Urothelium cell line (cell line): ENCODE measurements around the gene STAG3.
"Not testable (repeated sequence)": the region's sequence is repeated elsewhere in the genome, so short reads cannot be mapped to it uniquely, and the experiment has no call there.

Experiments
- DNase-seq: peaks from one replicate; pipeline ENCODE4 v3.0.0; 2011; ENCODE audit warnings: low spot score, mixed read lengths
- FAIRE-seq: peaks from 2 replicates; lab custom pipeline; 2011; peaks lifted over from hg19 to GRCh38; lab: Jason Lieb, UNC

STAG3 gene, protein sequence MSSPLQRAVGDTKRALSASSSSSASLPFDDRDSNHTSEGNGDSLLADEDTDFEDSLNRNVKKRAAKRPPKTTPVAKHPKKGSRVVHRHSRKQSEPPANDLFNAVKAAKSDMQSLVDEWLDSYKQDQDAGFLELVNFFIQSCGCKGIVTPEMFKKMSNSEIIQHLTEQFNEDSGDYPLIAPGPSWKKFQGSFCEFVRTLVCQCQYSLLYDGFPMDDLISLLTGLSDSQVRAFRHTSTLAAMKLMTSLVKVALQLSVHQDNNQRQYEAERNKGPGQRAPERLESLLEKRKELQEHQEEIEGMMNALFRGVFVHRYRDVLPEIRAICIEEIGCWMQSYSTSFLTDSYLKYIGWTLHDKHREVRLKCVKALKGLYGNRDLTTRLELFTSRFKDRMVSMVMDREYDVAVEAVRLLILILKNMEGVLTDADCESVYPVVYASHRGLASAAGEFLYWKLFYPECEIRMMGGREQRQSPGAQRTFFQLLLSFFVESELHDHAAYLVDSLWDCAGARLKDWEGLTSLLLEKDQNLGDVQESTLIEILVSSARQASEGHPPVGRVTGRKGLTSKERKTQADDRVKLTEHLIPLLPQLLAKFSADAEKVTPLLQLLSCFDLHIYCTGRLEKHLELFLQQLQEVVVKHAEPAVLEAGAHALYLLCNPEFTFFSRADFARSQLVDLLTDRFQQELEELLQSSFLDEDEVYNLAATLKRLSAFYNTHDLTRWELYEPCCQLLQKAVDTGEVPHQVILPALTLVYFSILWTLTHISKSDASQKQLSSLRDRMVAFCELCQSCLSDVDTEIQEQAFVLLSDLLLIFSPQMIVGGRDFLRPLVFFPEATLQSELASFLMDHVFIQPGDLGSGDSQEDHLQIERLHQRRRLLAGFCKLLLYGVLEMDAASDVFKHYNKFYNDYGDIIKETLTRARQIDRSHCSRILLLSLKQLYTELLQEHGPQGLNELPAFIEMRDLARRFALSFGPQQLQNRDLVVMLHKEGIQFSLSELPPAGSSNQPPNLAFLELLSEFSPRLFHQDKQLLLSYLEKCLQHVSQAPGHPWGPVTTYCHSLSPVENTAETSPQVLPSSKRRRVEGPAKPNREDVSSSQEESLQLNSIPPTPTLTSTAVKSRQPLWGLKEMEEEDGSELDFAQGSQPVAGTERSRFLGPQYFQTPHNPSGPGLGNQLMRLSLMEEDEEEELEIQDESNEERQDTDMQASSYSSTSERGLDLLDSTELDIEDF

DNA sequence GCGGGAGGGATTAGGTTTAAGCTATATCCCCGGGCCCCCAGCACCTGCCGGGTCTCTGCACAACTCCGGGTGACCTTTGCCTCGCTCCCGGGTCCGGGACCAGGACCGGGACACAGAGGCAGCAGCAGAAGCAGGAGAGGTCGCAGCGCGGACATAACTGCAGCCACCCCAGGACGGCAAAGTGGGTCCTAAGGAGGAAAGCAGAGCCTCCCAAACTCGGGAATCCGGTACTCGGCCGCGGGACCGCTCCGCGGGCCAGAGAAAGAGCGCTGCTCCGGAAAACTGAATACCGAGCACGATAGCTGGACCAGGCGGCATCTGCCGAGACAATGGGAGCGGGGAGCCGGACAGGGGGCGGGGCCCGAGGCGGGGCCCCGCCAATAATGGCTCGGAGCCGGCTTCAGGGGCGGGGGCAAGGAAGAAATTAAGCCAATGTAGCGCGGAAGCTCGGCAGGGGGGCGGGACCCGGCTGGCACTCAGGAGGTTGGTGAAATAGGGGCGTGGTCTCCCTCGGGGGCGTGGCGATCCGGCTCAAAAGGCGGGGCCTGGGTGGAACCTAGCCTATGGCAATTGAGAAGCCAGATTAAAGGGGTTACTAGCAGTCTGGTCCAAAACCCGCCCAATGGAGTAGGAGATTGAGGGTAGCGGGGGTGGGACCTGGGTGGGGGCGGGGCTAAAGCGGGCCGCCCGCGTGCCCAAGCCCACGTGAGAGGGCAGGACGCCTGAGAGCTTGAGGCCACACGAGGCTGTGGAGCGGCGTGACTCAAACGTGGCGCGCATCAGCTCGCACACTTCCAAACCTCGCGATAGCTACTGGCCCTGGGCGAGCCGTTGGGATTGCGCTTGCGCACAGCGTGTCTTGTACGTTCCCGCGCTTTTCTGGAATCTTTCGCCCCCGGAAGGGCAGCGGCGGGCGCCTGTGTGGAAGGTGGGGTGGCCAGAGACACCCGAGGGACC lies at the start of gene STAG3, which contains the start of gene GPC2:
Gene STAG3, plus strand, starts transcription at position 874 of the 957 bp plus-strand sequence. CDS start 2,639 bp downstream, outside the sequence.
Gene GPC2, minus strand, starts transcription at position 337 of the 957 bp plus-strand sequence. Its CDS starts 182 bp downstream, at position 155.
- FAIRE-seq = peak; percentile 91

DNA sequence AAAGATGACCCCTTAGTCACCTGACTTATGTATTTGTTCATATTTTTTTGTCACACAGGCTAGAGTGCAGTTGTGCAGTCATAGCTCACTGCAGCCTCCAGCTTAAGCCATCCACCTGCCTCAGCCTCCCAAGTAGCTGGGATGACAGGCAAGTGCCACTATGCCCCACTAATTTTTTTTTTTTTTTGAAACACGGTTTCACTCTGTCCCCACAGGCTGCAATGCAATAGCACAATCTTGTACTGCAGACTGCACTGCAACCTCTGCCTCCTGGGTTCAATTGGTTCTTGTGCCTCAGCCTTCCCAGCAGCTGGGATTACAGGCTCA lies 49.1 kb upstream of the STAG3 start:
- FAIRE-seq (no peak), DNase-seq (no peak)

More for the DNA sequence above, at the start of gene STAG3, which contains the start of gene GPC2:
- DNase-seq = peak; percentile 99

DNA sequence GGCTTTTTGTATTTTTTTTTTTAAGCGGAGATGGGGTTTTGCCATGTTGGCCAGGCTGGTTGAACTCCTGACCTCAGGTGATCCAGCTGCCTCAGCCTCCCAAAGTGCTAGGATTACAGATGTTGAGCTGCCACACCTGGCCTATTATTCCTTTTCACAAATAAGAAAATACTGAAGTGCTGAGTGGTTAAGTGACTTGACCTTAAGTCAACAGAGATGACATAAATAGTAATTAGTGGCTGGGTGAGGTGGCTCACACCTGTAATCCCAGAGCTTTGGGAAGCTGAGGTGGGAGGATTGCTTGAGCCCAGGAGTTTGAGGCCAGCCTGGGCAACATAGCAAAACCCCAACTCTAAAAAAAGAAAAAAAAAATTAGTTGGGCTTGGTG lies 47.5 kb upstream of the STAG3 start:
- DNase-seq, FAIRE-seq: not testable (repeated sequence)

DNA sequence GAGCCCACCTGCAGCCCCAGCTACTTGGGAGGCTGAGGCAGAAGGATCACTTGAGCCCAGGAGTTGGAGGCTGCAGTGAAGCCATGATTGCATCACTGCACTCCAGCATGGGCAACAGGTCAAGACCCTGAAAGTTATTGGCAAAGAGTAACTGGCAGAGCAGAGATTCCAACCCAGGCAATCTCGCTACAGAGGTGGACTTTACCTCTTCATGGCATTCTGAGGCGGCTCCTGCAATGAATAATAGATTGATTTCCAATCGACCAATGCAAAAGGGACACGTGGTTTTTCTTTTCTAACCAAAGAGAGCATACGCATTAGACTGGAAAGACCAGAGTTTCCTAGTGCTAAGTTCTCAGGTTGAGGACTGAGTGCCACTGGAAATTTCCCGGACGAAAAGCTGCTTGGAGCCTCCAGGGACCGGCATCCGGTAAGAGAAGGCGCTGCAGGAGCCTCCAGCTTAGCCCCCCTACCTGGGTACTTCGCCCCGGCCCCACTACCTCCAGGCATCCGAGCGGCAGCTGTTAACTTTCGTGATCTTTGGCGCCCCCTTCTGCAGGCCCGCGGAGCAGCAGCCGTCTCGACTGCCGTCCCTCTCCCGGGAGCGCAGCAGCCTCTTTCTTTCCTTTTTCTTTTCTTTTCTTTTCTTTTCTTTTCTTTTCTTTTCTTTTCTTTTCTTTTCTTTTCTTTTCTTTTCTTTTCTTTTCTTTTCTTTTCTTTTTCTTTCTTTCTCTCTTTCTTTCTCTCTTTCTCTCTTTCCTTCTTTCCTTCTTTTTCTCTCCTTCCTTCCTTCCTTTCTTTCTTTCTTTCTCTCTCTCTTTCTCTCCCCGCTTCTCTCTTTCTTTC lies 46.9 kb upstream of the STAG3 start:
- FAIRE-seq = no peak

GRCh38 chr7:100132126-100132525 lies 45.6 kb upstream of the STAG3 start:
- no peak for FAIRE-seq
- no peak for DNase-seq

More for the DNA sequence above, 46.9 kb upstream of the STAG3 start:
- DNase-seq = peak; percentile 79

DNA sequence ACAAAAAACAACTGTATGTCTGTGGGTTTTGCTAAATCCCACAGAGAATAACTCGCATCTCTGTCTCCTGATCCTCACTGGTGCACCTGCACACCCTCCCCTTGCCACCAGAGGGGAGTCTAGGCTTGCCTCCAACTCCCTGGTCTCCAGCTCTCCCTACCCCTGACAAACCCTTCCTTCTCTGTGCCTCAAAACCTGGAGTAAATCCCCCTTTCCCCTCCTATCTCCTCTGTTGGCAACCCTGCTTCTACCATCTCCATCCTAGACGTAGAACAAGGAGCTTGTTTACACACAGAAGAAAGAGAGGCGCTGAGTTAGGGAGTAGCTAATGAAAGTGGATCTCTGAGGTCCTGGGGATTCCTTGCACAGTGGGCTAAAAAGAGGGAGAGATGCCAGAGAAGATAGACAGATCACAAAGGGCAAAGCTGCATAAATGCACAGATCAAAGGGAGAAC lies 45.0 kb upstream of the STAG3 start:
- peak; percentile 95 for FAIRE-seq
- DNase-seq = peak; percentile 87

GRCh38 chr7:100137851-100138760 lies 39.6 kb upstream of the STAG3 start:
- DNase-seq (no peak), FAIRE-seq (no peak)

- FAIRE-seq = no peak
- no peak for DNase-seq
Measured at GRCh38 chr7:100141555-100141949, 36.2 kb upstream of the STAG3 start.

GRCh38 chr7:100142461-100142860 lies 35.3 kb upstream of the STAG3 start:
- FAIRE-seq = no peak
- no peak for DNase-seq

DNA sequence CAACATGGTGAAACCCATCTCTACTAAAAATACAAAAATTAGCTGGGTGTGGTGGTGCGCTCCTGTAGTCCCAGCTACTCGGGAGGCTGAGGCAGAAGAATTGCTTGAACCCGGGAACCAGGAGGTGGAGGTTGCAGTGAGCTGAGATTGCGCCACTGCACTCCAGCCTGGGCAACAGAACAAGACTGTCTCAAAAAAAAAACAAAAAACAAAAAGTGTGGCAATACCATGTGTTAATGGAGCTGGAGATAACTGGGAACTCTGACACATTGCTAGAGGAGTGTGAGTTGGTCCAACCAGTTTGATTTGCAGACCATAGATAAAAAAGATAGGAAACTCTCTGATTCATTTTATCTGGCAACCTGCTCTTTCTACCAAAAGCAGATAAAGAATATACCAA lies 31.4 kb upstream of the STAG3 start:
- FAIRE-seq, DNase-seq: not testable (repeated sequence)

GRCh38 chr7:100147278-100147677 lies 30.4 kb upstream of the STAG3 start:
- FAIRE-seq (no peak), DNase-seq (no peak)

DNA sequence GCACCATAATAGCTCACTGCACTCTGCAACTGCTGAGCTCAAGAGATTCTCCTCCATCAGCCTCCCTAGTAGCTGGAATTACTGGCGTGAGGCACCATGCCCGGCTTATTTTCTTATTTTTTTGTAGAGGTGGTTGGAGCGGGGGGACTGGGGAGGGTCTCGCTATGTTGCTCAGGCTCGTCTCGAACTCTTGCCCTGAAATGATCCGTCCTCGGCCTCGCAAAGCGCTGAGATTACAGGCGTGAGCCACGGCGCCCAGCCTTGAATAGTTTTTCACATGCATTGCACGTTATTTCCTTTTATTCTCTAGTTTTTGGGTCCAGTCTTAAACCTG lies 29.5 kb upstream of the STAG3 start:
- DNase-seq = no peak
- FAIRE-seq = no peak

- DNase-seq = peak; percentile 100
- FAIRE-seq = peak; percentile 98
Measured at GRCh38 chr7:100148559-100149328, 29.0 kb upstream of the STAG3 start, which contains the start of gene LAMTOR4. TSS of gene LAMTOR4 (plus strand) at chr7:100148918. CDS start at chr7:100148973, 55 bp downstream.

DNA sequence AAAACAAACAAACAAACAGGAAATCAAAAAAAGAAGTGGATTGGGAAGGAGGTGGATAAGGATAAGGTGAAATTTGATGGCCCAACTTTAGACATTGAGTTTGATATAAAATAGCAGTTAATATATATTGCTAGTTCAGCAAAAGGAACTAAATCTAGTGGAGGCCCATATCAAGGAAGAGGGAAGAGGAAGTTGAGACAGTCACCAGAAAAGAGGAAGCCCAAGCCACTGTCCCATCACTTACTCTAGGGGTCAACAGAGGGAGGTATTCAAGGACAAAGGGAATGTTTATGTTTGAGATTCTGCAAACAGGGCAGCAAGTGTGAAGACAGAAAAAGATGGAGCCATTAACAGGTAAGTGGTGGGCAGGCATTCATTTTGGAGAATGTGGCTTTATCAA lies 25.3 kb upstream of the STAG3 start:
- FAIRE-seq = no peak
- no peak for DNase-seq

DNA sequence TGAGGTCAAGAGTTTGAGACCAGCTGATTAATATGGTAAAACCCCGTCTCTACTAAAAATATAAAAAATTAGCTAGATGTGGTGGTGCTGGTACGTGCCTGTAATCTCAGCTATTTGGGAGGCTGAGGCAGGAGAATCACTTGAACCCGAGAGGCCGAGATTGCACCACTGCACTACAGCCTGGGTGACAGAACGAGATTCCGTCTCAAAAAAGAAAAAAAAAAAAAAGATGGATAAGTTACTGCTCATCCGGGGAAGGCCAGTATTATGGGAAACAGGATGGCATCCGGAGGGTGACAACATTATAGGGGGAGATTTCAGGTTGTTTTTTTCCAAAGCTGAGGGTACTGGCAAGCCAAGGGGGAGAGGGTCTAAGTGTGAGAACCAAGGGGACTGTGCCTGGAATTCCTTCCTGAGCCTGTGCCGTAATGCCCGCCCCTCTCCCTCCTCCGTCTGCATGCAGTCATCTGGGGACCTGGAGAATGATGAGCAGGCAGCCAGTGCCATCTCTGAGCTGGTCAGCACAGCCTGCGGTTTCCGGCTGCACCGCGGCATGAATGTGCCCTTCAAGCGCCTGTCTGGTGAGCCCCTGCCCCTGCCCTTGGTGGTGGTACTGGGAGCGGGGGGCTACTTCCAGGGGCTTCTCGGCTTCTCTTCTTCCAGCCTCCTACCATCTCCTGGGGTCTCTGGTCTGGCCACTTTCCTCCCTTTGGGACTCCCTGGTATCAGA lies 24.6 kb upstream of the STAG3 start:
- FAIRE-seq = no peak

More for the DNA sequence above, 24.6 kb upstream of the STAG3 start:
- DNase-seq = no peak
